22Rv1 (cell line): ENCODE results near the gene TTC13.

ENCODE experiments used
- H3K27ac ChIP-seq: fragments of 450-650 bp; 2 replicates; pipeline ENCODE4 v1.5.1; 2017
- ZFX ChIP-seq: fragments of 450-650 bp; IDR thresholded peaks from 2 replicates; pipeline ENCODE4 v1.6.1; 2017; ENCODE audit warnings: antibody characterized with exemption, borderline replicate concordance
- TF ChIP-seq, protein P1 (sequence below): fragments of 450-650 bp; IDR thresholded peaks from 2 replicates; pipeline ENCODE4 v1.5.1; 2017; ENCODE audit warnings: mild to moderate bottlenecking

The TTC13 gene

DNA sequence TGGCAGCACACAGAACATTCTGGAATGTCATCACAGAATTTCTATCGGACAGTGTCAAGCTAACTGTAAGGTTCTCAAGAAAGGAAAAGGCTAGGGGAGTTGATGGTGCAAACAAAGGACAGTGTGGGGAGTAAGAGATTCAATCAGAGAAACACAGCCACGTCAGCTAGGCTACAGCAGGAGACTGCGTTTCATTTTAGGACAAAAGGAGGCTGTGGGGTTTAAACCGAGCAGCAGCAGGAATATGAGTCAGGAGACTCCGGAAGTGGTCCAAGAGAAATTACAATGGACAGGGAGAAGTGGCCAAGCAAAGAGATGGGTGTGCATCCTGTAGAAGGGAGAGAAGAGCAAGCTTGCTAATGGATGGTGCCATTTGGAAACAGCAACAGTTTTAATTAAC lies 72.9 kb downstream of the TTC13 start:
- no peak overlapping the region for H3K27ac ChIP-seq
- TF ChIP-seq ZFX = no peak
- TF ChIP-seq, protein P1, sequence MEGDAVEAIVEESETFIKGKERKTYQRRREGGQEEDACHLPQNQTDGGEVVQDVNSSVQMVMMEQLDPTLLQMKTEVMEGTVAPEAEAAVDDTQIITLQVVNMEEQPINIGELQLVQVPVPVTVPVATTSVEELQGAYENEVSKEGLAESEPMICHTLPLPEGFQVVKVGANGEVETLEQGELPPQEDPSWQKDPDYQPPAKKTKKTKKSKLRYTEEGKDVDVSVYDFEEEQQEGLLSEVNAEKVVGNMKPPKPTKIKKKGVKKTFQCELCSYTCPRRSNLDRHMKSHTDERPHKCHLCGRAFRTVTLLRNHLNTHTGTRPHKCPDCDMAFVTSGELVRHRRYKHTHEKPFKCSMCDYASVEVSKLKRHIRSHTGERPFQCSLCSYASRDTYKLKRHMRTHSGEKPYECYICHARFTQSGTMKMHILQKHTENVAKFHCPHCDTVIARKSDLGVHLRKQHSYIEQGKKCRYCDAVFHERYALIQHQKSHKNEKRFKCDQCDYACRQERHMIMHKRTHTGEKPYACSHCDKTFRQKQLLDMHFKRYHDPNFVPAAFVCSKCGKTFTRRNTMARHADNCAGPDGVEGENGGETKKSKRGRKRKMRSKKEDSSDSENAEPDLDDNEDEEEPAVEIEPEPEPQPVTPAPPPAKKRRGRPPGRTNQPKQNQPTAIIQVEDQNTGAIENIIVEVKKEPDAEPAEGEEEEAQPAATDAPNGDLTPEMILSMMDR = no peak

DNA sequence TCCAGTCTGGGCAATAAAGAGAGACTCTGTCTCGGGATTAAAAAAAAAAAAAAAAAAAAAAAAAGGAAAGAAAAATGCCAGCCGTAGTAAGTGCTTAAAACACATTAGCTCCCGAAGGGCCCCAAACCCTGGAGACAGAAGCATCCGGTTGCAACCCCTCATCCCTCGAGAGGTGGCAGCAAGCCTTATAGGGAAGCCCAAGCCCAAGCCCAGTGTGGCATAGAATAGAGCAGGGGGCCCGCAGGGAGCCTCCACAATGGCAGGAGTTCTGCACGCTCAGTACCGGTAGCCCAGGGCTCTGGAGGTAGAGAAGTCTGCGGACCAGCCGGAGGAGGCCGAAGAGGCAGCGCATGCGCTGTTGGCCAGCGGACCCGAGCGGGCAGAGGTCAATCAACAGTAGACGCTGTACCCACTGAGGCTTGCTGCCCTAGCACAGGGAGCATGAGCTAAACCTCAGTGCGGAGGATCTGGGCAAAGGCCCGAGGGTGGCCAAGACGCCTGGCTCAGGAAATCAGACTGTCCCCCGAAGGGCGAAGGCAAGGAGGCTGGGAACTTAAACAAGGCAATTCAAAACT lies 76.2 kb downstream of the TTC13 start:
- no peak for TF ChIP-seq ZFX
- TF ChIP-seq, protein P1 = no peak
- H3K27ac ChIP-seq = no peak overlapping the region

GRCh38 chr1:230901671-230902070 lies 77.0 kb downstream of the TTC13 start:
- TF ChIP-seq, protein P1 = no peak
- no peak overlapping the region for H3K27ac ChIP-seq

GRCh38 chr1:230900984-230901383 lies 77.7 kb downstream of the TTC13 start:
- no peak overlapping the region for H3K27ac ChIP-seq
- no peak for TF ChIP-seq ZFX
- TF ChIP-seq, protein P1 = no peak

DNA sequence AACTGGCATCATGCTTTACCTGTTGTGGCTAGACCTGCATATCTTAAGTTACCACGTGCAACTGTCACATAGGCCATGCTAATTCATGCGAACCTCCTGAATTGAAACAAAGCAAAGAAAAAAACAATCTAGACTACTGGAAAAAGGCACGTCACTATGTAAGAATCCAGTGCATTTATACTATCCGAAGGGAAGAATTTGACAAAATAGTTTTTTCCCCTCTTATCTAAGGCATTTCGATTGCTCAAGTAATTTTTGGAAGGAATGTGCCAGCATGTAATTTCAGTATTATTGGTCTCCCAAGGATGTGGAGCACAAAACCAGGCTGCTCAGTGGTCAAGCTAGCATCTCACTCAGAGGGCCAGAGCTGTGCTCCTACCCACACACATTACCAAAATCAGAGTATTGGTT lies 78.8 kb downstream of the TTC13 start:
- H3K27ac ChIP-seq = no peak overlapping the region
- TF ChIP-seq ZFX = no peak
- TF ChIP-seq, protein P1 = no peak

GRCh38 chr1:230898748-230899147 lies 79.9 kb downstream of the TTC13 start:
- TF ChIP-seq, protein P1 = no peak
- TF ChIP-seq ZFX = no peak
- no peak overlapping the region for H3K27ac ChIP-seq

- H3K27ac ChIP-seq = no peak overlapping the region
- TF ChIP-seq ZFX = no peak
- TF ChIP-seq, protein P1 = no peak
These were observed 80.5 kb downstream of the TTC13 start for GRCh38 chr1:230898144-230898543.
